ENCODE measurements around the gene STAT3. TPM values are rescaled to one million over a fixed set of nuclear protein-coding genes. Genes with fewer than 3 reads are reported as not detected.
A peak's percentile ranks its signal among the peaks of the same experiment; 100 is the strongest.

STAT3 gene
- total RNA-seq, 2 donors from 2014 or later = 105 to 150 TPM

GRCh38 chr17:42291129-42291528 lies 97.1 kb downstream of the STAT3 start:
- H3K36me3 ChIP-seq = peaks cover 16% of the 10 kb centered on the region
- H3K27me3 ChIP-seq = no peaks in the 10 kb centered on the region
- H3K27ac ChIP-seq = no peak overlapping the region
- H3K9me3 ChIP-seq = no peaks in the 10 kb centered on the region
- DNase-seq (ENCODE audit: low spot score) = no peak
- TF ChIP-seq CTCF (IDR thresholded peaks at IDR 0.05) = no peak
- H3K4me3 ChIP-seq = no peak overlapping the region
- H3K4me1 ChIP-seq = peaks cover 0 to 43% of the 10 kb centered on the region in 2 donors

GRCh38 chr17:42290577-42290976 lies 97.7 kb downstream of the STAT3 start:
- Histone ChIP-seq H3K9me3 (no peaks in the 10 kb centered on the region), H3K27me3 (no peaks in the 10 kb centered on the region), H3K27ac (no peak overlapping the region), H3K4me3 (no peak overlapping the region), H3K4me1 (peaks cover 0 to 45% of the 10 kb centered on the region in 2 donors), H3K36me3 (peaks cover 11% of the 10 kb centered on the region)
- TF ChIP-seq CTCF (IDR thresholded peaks at IDR 0.05) = no peak
- DNase-seq (ENCODE audit: low spot score) = no peak

GRCh38 chr17:42289611-42290181 lies 98.5 kb downstream of the STAT3 start:
- peaks cover 5% of the 10 kb centered on the region for H3K36me3 ChIP-seq
- H3K4me3 ChIP-seq = peak overlapping the region in 1 of 2 donors; percentile 70
- no peak for DNase-seq (ENCODE audit: low spot score)
- no peak for TF ChIP-seq CTCF (IDR thresholded peaks at IDR 0.05)
- no peaks in the 10 kb centered on the region for H3K9me3 ChIP-seq
- H3K27me3 ChIP-seq = no peaks in the 10 kb centered on the region
- H3K4me1 ChIP-seq = peaks cover 0 to 45% of the 10 kb centered on the region in 2 donors
- H3K27ac ChIP-seq = peak overlapping the region; percentile 85 to 90

- DNase-seq (ENCODE audit: low spot score) = no peak
- no peaks in the 10 kb centered on the region for H3K27me3 ChIP-seq
- H3K27ac ChIP-seq = peak overlapping the region; percentile 85 to 90
- H3K36me3 ChIP-seq = peaks cover 5% of the 10 kb centered on the region
- no peak for TF ChIP-seq CTCF (IDR thresholded peaks at IDR 0.05)
- H3K9me3 ChIP-seq = no peaks in the 10 kb centered on the region
- H3K4me1 ChIP-seq = peaks cover 0 to 45% of the 10 kb centered on the region in 2 donors
- H3K4me3 ChIP-seq = peak overlapping the region; percentile 58 to 70
Measured at GRCh38 chr17:42288803-42289610, 99.2 kb downstream of the STAT3 start.

GRCh38 chr17:42287977-42288802 lies 100.1 kb downstream of the STAT3 start, which contains the start of gene STAT5A:
Gene STAT5A (plus strand): TSS chr17:42288498. CDS start chr17:42289412, 914 bp downstream.
- H3K27ac ChIP-seq = peak within 1 kb of the TSS; percentile 85 to 90
- TF ChIP-seq CTCF (IDR thresholded peaks at IDR 0.05) = no peak
- peaks cover 5% of the 10 kb centered on the region for H3K36me3 ChIP-seq
- H3K9me3 ChIP-seq = no peaks in the 10 kb centered on the region
- H3K4me3 ChIP-seq = peak within 1 kb of the TSS; percentile 58 to 70
- DNase-seq (ENCODE audit: low spot score) = peak; percentile 93
- H3K4me1 ChIP-seq = peaks cover 0 to 45% of the 10 kb centered on the region in 2 donors
- H3K27me3 ChIP-seq = no peaks in the 10 kb centered on the region

Measured in right atrium auricular region (tissue), 2 donors.